HEK293 (cell line): ENCODE measurements around the gene ITIH5.

Source experiments
- ATF2 ChIP-seq: fragments of 450-650 bp; formaldehyde crosslinking; IDR thresholded peaks from 2 replicates; pipeline ENCODE4 v1.5.1; 2016; ENCODE audit warnings: missing biosample characterization, missing genetic modification characterization, low read depth
- CTCF ChIP-seq: fragments of 450-650 bp; formaldehyde crosslinking; IDR thresholded peaks from 2 replicates; pipeline ENCODE4 v1.5.1; 2016; ENCODE audit warnings: missing biosample characterization, missing genetic modification characterization
- SP2 ChIP-seq: fragments of 450-650 bp; formaldehyde crosslinking; IDR thresholded peaks from 2 replicates; pipeline ENCODE4 v1.5.1; 2016; ENCODE audit warnings: missing biosample characterization, missing genetic modification characterization
- ZBTB1 ChIP-seq: fragments of 450-650 bp; formaldehyde crosslinking; IDR thresholded peaks from 2 replicates; pipeline ENCODE4 v1.5.1; 2016; ENCODE audit warnings: missing biosample characterization, missing genetic modification characterization
- ZNF146 ChIP-seq: fragments of 450-650 bp; formaldehyde crosslinking; IDR thresholded peaks from 2 replicates; pipeline ENCODE4 v1.5.1; 2016; ENCODE audit warnings: missing biosample characterization, missing genetic modification characterization
- ZNF221 ChIP-seq: fragments of 450-650 bp; formaldehyde crosslinking; IDR thresholded peaks from 2 replicates; pipeline ENCODE4 v1.5.1; 2017; ENCODE audit warnings: missing biosample characterization, missing genetic modification characterization, borderline replicate concordance
- ZNF423 ChIP-seq: fragments of 450-650 bp; formaldehyde crosslinking; IDR thresholded peaks from 2 replicates; pipeline ENCODE4 v1.5.1; 2016; ENCODE audit warnings: missing biosample characterization, missing genetic modification characterization
- ZNF513 ChIP-seq: fragments of 450-650 bp; IDR thresholded peaks from 2 replicates; pipeline ENCODE4 v1.5.1; 2018; ENCODE audit warnings: missing biosample characterization, missing genetic modification characterization
- ZNF549 ChIP-seq: fragments of 450-650 bp; IDR thresholded peaks from 2 replicates; pipeline ENCODE4 v1.5.1; 2018; ENCODE audit warnings: missing biosample characterization, missing genetic modification characterization, mild to moderate bottlenecking, inconsistent platforms, moderate library complexity
- ZNF645 ChIP-seq: fragments of 450-650 bp; formaldehyde crosslinking; IDR thresholded peaks from 2 replicates; pipeline ENCODE4; 2016; ENCODE audit warnings: missing biosample characterization, missing genetic modification characterization
- ZNF670 ChIP-seq: fragments of 450-650 bp; formaldehyde crosslinking; IDR thresholded peaks from 2 replicates; pipeline ENCODE4 v1.5.1; 2016; ENCODE audit warnings: missing biosample characterization, missing genetic modification characterization, low read depth
- ZNF785 ChIP-seq: fragments of 450-650 bp; formaldehyde crosslinking; IDR thresholded peaks from 2 replicates; pipeline ENCODE4 v1.5.1; 2016; ENCODE audit warnings: missing biosample characterization, missing genetic modification characterization
- TF ChIP-seq, protein P1 (sequence below): fragments of 450-650 bp; formaldehyde crosslinking; IDR thresholded peaks from 2 replicates; pipeline ENCODE4 v1.5.1; 2016; ENCODE audit warnings: missing biosample characterization, missing genetic modification characterization

DNA sequence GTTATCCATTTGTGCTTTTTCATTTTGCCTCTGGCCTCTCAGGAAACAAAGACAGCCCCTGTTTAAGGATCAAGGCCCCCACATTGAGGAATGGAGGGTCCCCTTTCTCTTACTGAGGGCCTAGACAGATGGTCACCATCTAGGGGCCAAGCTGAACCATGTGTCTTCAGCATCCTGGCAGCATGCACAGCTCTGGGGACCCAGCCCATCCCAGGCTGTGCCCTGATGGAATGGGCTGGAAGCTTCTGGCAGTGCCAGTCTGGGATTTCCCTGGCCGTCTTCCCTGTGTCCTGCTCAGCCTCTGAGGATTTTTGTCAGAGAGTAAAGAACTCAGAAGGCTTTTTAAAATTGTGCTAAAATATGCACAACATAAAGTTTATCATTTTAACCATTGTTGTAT lies 116.8 kb downstream of the ITIH5 start:
- TF ChIP-seq, protein P1, sequence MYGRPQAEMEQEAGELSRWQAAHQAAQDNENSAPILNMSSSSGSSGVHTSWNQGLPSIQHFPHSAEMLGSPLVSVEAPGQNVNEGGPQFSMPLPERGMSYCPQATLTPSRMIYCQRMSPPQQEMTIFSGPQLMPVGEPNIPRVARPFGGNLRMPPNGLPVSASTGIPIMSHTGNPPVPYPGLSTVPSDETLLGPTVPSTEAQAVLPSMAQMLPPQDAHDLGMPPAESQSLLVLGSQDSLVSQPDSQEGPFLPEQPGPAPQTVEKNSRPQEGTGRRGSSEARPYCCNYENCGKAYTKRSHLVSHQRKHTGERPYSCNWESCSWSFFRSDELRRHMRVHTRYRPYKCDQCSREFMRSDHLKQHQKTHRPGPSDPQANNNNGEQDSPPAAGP (tag by site-specific recombination): no peak
- TF ChIP-seq ZNF513 (tag by site-specific recombination) (no peak), ZNF785 (tag by site-specific recombination) (no peak), ZNF549 (tag by site-specific recombination) (no peak), ZNF423 (tag by site-specific recombination) (no peak), SP2 (tag by site-specific recombination) (no peak), ZNF146 (tag by site-specific recombination) (no peak), ZNF645 (tag by site-specific recombination) (no peak), ZBTB1 (tag by site-specific recombination) (no peak), ATF2 (tag by site-specific recombination) (no peak), CTCF (tag by site-specific recombination) (no peak), ZNF670 (tag by site-specific recombination) (no peak), ZNF221 (no peak)
